Loucy (cell line): ENCODE results near the gene SSBP2.

ENCODE experiments used
- CTCF ChIP-seq: fragments of 200-600 bp; sonication (generic); conservative IDR thresholded peaks from 2 replicates; pipeline ENCODE4 v1.5.1; 2014; ENCODE audit warnings: mild to moderate bottlenecking, antibody characterized with exemption, low read length
- EZH2phosphoT487 ChIP-seq: fragments of 200-600 bp; IDR thresholded peaks from 2 replicates; pipeline ENCODE4 v1.6.1; 2018; ENCODE audit warnings: antibody characterized with exemption, mild to moderate bottlenecking, moderate library complexity, borderline replicate concordance

GRCh38 chr5:81590498-81591384 is 160.2 kb downstream of the SSBP2 start:
- TF ChIP-seq CTCF (no peak), EZH2phosphoT487 (no peak)
